ENCODE results near the gene EXOC1L.

EXOC1L gene

DNA sequence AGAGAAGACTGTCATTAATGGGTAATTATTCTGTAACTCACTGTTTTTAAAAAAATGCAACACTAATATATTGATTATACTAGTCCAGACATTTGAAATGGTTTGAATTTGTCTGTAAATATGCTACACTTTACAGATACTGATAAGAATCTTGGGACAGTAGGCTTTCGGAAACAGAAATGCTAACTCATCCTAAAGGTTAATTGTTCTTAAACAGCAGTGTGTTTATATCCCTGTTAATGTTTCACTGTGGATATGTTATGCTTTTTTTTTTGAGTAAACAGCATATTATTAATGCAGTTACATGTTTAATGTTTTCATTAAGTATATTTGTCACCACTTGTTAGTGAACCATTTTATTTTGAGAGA, 65.2 kb downstream of the EXOC1L start:
- DNase-seq = peak; percentile 19

All from hematopoietic multipotent progenitor cell treated with erythropoietin and hydrocortisone succinate and interleukin-3 and kit ligand, for 8 days (in vitro differentiated cells).